Pancreas (tissue), 10 donors: ENCODE data around the gene KIF20B. TPM values are rescaled to one million over a fixed set of nuclear protein-coding genes. Genes with fewer than 3 reads are reported as not detected.

Experiments
- ATAC-seq, 4 donors: fragments of 200-7000 bp; cut with Tn5 transposase; one replicate each; pipeline versions ENCODE4 v1.8.0 to v1.9.1; 2020; ENCODE audit warnings: mild to moderate bottlenecking in 4 of 4, moderate library complexity in 4 of 4
- DNase-seq, 6 donors: peaks; one replicate each; pipeline ENCODE4 v3.0.0-alpha.2; 2020
- FAIRE-seq: peaks from 2 replicates; lab custom pipeline; 2012; peaks lifted over from hg19 to GRCh38; lab: Jason Lieb, UNC
- H3K27ac ChIP-seq, 4 donors: fragments of 200-600 bp; sonication (generic); 1 replicate in 3 of 4; 2 replicates in 1 of 4; pipeline versions ENCODE4 v1.5.0 to v1.8.0; 2020
- H3K27me3 ChIP-seq, 4 donors: fragments of 200-600 bp; one replicate each; pipeline ENCODE4 v1.8.0; 2021
- H3K36me3 ChIP-seq, 3 donors: fragments of 200-600 bp; sonication (generic) in 1 of 3; one replicate each; pipeline versions ENCODE4 v1.5.0 to v1.8.0; 2020 to 2021
- H3K4me1 ChIP-seq, 3 donors: fragments of 200-600 bp; one replicate each; pipeline ENCODE4 v1.8.0; 2021
- H3K4me3 ChIP-seq, 4 donors: fragments of 200-600 bp; sonication (generic) in 2 of 4; one replicate each; pipeline versions ENCODE4 v1.5.0 to v1.8.0; 2020 to 2021
- H3K9me3 ChIP-seq, 4 donors: fragments of 200-600 bp; one replicate each; pipeline ENCODE4 v1.8.0; 2021
- CTCF ChIP-seq, 4 donors: fragments of 200-600 bp; sonication (generic) in 3 of 4; IDR thresholded peaks; one replicate each; pipeline versions ENCODE4 v1.5.0 to v1.8.0; 2021; ENCODE audit warnings: antibody characterized with exemption in 4 of 4
- WGBS, 2 donors: extraction: QIAGEN DNeasy Blood & Tissue Kit; methylation state at CpG; one replicate each; pipeline ENCODE4 v1.1.7; 2013; 5-methylcytosine and 5-hydroxymethylcytosine counted together
- intact Hi-C, 3 donors: fragments of 100-400 bp; cut with DNase I; formaldehyde crosslinking; loops; one replicate each; pipeline versions ENCODE4 v1.11.1 to v1.14.2; 2022
- polyA plus RNA-seq, 2 donors: library from polyadenylated mRNA; stranded (reverse); fragments of 200-250 nt; gene quantifications; one replicate each; pipeline ENCODE4 v1.2.3, GENCODE V29; 2013
- total RNA-seq, 6 donors: library from RNA; stranded (reverse); fragmentation: NEBNext Ultra II Directional in 4 of 6; extraction: Animal tissue kit (Norgen Biotek cat#: 25700) in 4 of 6; gene quantifications; one replicate each; pipeline versions ENCODE4 v1.2.1 to v1.2.4, GENCODE V29; 2021 to 2023
- donor health status: healthy with polysubstance abuse.
- donor health status: DM: no; HTN: no; CAD: no; lungs with moderate emphysema.
- donor health status: DM: no; HTN: no; CAD: no.
- donor health status: control.
- donor health status: control.
- donor health status: Bipolar disorder and iron deficiency.
- donor health status: DM: yes; HTN: yes; CAD: no.
- donor health status: DM: no; HTN: no; CAD: no.
- donor health status: DM: no; HTN: no; CAD: no.
- donor health status: DM: yes; HTN: yes; CAD: no.

Gene KIF20B
- total and polyA plus RNA-seq, 8 donors = 0.34 to 2.5 (median 1.3) TPM

DNA sequence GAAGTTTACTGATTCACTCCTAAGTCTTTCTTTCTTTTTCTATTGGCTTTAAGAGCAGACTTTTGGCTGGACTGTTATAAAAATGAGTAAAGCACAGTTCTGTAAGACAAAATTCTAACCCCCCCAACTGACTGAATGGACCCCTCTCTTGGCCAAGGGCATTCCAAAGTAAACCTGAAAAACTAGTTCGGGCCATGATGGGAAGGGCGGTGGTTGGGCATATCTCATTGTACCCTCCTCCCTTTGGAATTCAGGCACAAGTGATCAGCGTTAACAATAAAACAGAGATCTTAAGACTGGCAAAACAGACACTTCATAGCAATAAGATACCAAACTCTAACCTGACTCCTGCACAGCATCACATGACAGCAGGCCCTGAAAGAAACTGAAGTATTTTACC lies 6.1 kb upstream of the KIF20B start:
- intact Hi-C loops = no loop called here
- Histone ChIP-seq H3K4me3 (no peak overlapping the region), H3K27me3 (no peaks in the 10 kb centered on the region), H3K9me3 (no peaks in the 10 kb centered on the region), H3K27ac (no peak overlapping the region), H3K36me3 (no peaks in the 10 kb centered on the region), H3K4me1 (peaks cover 0 to under 1% (median 0%) of the 10 kb centered on the region in 3 donors)
- DNase-seq (no peak), ATAC-seq (no peak), FAIRE-seq (no peak)
- no peak for TF ChIP-seq CTCF (IDR thresholded peaks at IDR 0.05)
- 79 to 82% methylated on average over 3 of the region's 3 CpGs for WGBS, 2 donors

- TF ChIP-seq CTCF (IDR thresholded peaks at IDR 0.05) = no peak
- WGBS, 2 donors = 92 to 95% methylated on average over 3 of the region's 3 CpGs
These were observed 3.4 kb upstream of the KIF20B start for GRCh38 chr10:89697946-89698345.

GRCh38 chr10:89699581-89700064 lies 1.8 kb upstream of the KIF20B start:
- DNase-seq = no peak
- no peak for TF ChIP-seq CTCF (IDR thresholded peaks at IDR 0.05)
- FAIRE-seq = no peak
- ATAC-seq = no peak
- no peaks in the 10 kb centered on the region for H3K36me3 ChIP-seq
- no peaks in the 10 kb centered on the region for H3K9me3 ChIP-seq
- 78 to 79% methylated on average over 2 of the region's 2 CpGs for WGBS, 2 donors
- peaks cover 0 to 5% (median 5%) of the 10 kb centered on the region in 3 donors for H3K4me1 ChIP-seq
- H3K27me3 ChIP-seq = no peaks in the 10 kb centered on the region
- H3K27ac ChIP-seq = no peak overlapping the region
- intact Hi-C loops = no loop called here
- no peak overlapping the region for H3K4me3 ChIP-seq

More at GRCh38 chr10:89697946-89698345, 3.4 kb upstream of the KIF20B start:
- Histone ChIP-seq H3K36me3 (no peaks in the 10 kb centered on the region), H3K27me3 (no peaks in the 10 kb centered on the region), H3K9me3 (no peaks in the 10 kb centered on the region), H3K27ac (no peak overlapping the region), H3K4me3 (no peak overlapping the region), H3K4me1 (peaks cover 0 to 5% (median 5%) of the 10 kb centered on the region in 3 donors)
- ATAC-seq = no peak
- intact Hi-C loops = no loop called here
- FAIRE-seq = no peak
- DNase-seq = no peak

GRCh38 chr10:89700923-89701241 lies 508 bp upstream of the KIF20B start:
- WGBS, 2 donors = 0% methylated on average over 8 of the region's 8 CpGs
- Histone ChIP-seq H3K4me1 (peaks cover 0 to 5% (median 5%) of the 10 kb centered on the region in 3 donors), H3K27ac (peak overlapping the region; percentile 42 to 85 (median 82)), H3K4me3 (peak overlapping the region; percentile 48 to 70 (median 54)), H3K36me3 (no peaks in the 10 kb centered on the region), H3K27me3 (no peaks in the 10 kb centered on the region), H3K9me3 (no peaks in the 10 kb centered on the region)
- intact Hi-C loops = no loop called here
- DNase-seq = no peak
- peak in 3 of 4 donors; percentile 53 to 78 (median 63) for ATAC-seq
- no peak for TF ChIP-seq CTCF (IDR thresholded peaks at IDR 0.05)
- FAIRE-seq = no peak

DNA sequence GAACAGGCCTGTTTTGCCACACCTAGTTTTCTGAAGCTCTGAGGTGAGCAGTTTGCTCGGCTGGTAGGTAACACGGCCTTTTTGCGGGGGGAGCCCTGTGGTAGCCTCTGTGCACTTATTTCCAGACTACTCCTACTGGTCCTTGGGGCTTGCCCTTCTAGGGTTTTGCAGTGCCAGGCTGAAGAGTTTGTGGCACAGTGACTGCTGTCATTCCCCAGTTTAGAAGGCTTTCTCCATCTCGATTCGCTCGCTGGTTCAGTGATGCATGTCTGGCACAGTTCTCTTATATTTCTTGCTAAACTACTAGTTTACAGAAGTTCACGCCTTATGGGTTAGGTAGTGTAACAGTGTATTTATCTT lies 711 bp downstream of the KIF20B start:
- TF ChIP-seq CTCF (IDR thresholded peaks at IDR 0.05) = no peak
- no peak for DNase-seq
- intact Hi-C loops = no loop called here
- Histone ChIP-seq H3K4me1 (peaks cover 0 to 5% (median 5%) of the 10 kb centered on the region in 3 donors), H3K27ac (no peak overlapping the region), H3K4me3 (peak overlapping the region in 3 of 4 donors; percentile 48 to 70 (median 49)), H3K9me3 (no peaks in the 10 kb centered on the region), H3K27me3 (no peaks in the 10 kb centered on the region), H3K36me3 (no peaks in the 10 kb centered on the region)
- no peak for ATAC-seq
- no peak for FAIRE-seq
- 16 to 22% methylated on average over 7 of the region's 7 CpGs for WGBS, 2 donors
